ENCODE measurements around the gene EED.
"Not testable (repeated sequence)": the region's sequence is repeated elsewhere in the genome, so short reads cannot be mapped to it uniquely, and the experiment has no call there.

The EED gene

DNA sequence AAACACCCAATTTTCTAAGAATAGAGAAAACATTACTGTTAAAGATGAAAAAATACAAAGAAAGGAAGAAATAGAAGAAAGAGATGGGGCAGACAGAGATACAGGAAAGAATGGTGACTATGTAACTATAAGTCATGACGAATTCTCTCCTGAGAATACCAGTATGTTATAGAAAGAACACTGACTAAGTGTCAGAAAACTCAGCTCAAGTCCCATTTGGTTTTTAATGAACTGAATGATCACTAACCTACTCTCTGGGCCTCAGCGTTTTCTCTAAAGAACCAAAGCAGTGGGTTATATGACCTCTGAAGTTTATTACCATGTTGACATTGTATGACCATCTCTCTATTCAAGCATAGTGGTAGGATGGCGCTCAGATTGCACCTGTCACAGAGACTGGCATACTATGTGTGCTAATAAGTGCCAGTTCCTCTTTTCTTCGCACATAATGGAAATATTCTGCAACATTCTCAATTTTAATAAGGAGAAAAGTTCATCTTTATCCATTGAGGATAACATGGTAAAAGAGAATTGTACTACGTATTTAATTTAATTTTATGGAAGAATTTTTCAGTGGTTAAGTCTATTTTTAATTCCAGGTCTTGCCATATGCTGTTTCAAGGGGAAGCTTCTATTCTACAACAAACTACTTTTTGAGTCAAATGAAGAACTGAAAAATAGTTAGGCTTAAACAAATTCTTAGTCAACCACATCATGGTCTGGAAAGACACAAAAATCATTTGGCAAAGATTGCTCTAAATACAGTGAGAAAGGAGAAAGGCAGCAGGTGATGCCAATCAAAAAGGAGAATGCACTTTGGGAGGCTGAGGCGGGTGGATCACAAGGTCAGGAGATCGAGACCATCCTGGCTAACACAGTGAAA lies 25.0 kb upstream of the EED start:
- no peak for DNase-seq (ENCODE audit: low read depth)

DNA sequence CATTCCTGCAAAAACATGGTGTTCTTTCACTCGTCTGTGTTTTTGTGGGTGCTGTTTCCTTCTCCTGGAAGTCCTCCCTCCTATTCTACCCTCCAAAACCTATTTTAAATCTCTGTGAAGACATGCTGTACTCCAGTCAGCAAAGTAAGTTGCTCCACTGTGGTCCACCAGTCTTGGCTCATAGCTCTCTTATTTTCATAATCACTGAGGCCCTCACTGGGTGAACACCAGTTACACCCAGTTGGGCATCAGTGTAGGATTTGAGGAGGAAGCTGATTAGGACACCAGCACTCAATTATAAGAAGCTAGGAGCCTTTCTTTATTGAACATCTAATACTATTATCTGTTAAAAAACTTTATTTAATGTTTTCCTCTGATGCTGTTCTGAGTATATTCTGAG lies 23.9 kb upstream of the EED start:
- no peak for DNase-seq (ENCODE audit: low read depth)

- no peak for DNase-seq (ENCODE audit: low read depth)
Measured at GRCh38 chr11:86222081-86222480, 22.5 kb upstream of the EED start.

DNA sequence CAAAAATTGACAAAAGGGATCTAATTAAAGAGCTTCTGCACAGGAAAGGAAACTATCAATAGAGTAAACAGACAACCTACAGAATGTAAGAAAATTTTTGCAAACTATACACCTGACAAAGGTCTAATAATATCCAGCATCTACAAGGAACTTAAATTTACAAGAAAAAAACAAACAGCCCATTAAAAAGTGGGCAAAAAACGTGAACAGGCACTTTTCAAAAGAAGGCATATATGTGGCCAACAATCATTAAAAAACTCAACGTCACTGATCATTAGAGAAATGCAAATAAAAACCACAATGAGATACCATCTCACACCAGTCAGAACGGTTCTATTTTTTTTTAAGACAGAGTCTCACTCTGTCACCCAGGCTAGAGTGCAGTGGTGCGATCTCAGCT lies 20.0 kb upstream of the EED start:
- DNase-seq (ENCODE audit: low read depth) = not testable (repeated sequence)

- not testable (repeated sequence) for DNase-seq (ENCODE audit: low read depth)
Measured at GRCh38 chr11:86225344-86225743, 19.2 kb upstream of the EED start.

DNA sequence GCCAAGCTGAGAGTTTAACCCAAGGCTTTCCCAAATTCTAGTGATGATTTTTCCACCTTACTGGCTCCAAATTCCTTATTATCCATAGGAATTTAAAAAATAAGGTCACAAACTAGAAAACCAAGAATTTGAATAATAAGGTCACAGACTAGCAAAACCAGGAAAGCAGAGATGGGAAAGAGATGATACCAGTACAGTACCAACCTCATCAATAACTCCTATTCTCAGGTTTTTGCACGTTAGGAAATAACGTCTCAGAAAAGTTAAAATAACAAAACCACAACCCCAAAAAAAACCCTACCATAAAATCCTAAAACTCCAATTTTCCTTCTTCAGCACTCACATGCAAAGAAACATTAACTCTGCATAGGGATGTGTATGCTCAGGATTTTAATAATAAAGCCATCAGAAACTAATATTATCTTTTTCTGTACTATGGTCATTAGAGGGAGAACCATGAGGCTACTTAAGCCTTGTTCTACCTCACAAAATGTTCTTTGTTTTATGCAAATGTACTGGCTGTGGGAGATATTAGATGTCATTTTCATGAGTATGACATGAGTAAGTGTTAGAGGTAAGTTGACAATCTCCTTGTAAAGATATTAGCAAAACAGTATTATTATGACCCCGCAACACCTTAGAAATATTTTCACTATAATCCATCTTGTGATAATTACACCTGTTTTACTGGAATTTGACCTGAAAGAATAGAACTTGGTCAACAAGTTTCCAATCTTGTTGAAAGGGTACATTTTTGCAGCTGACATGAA lies 16.1 kb upstream of the EED start:
- no peak for DNase-seq (ENCODE audit: low read depth)

DNA sequence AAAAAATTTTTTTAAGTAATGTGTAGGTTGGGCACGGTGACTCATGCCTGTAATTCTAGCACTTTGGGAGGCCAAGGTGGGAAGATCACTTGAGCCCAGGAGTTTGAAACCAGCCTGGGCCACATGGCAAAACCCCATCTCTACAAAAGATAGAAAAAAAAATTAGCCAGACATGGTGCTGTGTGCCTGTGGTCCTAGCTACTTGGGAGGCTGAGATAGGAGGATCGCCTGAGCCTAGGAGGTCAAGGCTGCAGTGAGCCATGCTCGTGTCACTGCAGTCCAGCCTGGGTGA lies 15.6 kb upstream of the EED start:
- not testable (repeated sequence) for DNase-seq (ENCODE audit: low read depth)

- no peak for DNase-seq (ENCODE audit: low read depth)
Measured at GRCh38 chr11:86230179-86230804, 14.3 kb upstream of the EED start.

GRCh38 chr11:86230921-86231434 lies 13.6 kb upstream of the EED start:
- no peak for DNase-seq (ENCODE audit: low read depth)

- no peak for DNase-seq (ENCODE audit: low read depth)
Measured at GRCh38 chr11:86232556-86232955, 12.0 kb upstream of the EED start.

GRCh38 chr11:86234831-86235461 lies 9.6 kb upstream of the EED start:
- no peak for DNase-seq (ENCODE audit: low read depth)

DNA sequence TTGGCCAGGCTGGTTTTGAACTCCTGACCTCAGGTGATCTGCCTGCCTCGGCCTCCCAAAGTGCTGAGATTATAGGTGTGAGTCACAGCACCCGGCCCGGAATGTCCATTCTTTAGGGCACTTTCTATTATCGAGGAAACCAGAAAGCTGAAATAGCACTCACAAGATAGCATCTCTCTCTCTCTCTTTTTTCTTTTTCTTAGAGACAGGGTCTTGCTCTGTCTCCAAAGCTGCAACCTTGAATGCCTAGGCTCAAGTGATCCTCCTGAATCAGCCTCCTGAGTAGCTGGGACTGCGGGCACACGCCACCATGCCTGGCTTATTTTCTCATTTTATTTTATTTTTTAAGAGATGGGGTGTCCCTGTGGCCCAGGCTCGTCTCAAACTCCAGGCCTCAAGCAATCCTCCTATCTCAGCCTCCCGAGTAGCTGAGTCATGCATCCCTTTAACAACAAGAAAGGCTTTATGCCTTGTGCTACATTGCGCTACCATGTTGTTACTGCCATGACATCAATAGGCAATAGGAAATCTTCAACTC lies 7.2 kb upstream of the EED start:
- DNase-seq (ENCODE audit: low read depth) = no peak

DNA sequence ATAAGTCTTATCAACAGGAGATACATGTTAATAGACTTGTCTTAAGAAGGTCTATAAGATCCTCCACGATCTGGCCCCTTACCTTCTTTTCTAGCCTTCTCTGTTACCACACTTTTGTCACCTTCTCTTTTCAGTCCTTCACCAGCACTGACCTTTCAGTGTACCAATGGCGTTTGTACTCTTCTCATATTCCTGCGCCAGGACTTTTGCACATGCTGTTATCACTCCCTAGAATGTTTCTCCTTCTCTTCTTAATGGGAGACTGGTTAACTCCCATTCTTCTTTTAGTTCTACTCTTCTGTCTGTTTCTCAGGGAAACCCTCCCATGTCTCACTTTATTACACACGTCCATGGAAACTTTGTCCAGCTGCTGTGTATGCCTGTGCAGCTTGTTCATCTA lies 4.4 kb upstream of the EED start:
- DNase-seq (ENCODE audit: low read depth) = no peak

GRCh38 chr11:86241956-86242535 lies 2.5 kb upstream of the EED start:
- DNase-seq (ENCODE audit: low read depth) = no peak

DNA sequence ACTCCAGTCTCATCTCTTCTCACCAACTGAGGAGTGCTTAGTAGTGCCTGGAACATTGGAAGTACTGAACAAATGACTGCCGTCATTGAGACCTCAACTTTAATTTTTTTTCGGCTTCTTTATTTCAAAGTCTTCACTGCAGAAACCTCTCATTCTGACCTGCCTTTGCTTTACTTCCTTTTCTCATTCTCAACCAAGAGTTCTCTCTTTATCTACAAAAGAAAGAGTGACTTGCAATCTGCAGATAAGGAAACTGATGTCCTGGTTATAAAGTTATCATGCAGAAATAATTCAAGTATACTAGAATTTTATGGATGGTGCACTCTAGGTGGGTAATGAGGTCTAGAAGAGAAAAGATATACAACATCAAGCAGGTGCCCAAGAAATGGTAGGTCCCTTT lies 1.2 kb upstream of the EED start:
- no peak for DNase-seq (ENCODE audit: low read depth)

GRCh38 chr11:86244063-86244521 lies 461 bp upstream of the EED start:
- peak; percentile 85 for DNase-seq (ENCODE audit: low read depth)

DNA sequence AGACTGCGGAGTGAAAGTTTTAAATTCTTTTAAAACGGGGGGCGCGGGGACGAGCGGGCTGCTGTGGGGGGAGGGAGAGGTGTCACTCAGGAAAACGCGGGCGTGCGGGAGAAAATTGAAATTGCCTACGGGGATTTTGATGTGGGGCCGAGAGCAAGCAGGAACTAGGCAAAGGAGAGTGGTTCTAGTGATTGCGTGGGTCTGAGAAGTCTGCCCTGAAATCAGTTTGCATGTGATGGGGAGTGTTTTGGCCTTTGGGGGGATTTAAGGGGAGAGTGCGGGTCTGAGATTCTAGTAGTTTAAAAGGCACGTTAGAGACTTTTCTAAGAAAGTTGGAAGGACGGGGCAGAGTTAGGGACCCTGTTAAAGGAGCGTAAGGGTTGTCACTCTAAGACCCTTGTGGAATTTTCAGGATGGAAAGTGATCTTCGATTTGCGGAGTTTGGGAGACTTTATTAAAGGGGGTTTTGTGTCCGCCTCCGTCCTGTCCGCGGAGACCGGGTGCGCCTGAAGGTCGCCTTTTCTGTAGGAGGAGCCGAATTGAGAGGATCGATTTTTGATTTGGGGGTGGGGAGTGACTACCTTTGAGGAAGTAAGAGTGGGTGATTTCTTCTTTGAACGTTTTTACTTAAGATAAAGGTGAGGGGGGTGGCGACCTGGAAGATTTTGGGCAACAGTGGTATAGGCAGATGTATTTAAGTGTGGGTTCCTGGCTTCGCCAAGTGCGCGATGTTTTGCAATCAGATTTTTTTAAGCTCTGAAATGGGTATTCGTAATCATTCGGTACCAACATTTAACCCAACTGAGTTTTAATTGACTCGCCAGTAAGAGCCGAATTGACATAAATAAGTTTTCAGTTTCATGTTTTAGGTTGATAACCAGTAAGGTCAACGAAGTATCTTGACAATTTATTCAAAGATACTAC lies 1.1 kb downstream of the EED start:
- peak; percentile 49 for DNase-seq (ENCODE audit: low read depth)

DNA sequence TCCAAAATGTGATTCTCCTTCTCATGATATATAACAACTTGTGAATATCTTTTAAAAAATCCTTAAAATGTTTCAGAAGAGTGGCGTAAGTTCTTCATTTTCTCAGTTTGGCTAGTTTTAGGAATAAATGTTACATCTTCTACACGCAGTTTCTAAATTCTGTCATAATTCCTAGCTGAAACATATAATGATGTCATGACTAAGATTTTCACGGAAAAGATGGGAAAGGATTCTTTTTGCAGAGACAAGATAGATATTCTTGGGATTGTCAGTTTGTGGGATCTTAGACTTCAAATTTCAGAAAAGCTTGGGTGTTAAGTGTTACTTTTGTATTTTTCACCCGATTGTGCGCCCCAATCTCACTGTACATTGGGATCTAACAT lies 1.7 kb downstream of the EED start:
- no peak for DNase-seq (ENCODE audit: low read depth)

DNA sequence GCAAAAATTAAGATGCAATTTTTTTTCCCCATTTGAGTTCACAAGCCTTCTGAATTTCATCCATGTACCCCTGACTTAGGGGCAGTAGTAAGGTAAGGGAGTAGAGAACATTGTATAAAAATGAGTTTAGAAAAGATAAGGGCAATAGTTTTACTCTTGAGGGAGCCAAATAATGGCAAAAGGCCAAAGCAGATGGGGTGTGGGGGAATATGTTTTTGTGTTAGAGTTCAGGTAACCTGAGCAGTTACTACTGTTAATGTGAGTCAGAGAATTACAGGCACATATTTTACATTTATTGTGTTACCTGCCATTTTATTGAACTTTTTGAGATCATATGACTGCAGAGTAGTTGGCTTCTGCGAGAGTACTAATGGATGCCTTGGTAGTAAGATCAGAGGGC lies 3.1 kb downstream of the EED start:
- DNase-seq (ENCODE audit: low read depth) = no peak

- no peak for DNase-seq (ENCODE audit: low read depth)
Measured at GRCh38 chr11:86248609-86249008, 4.1 kb downstream of the EED start.
